Measurements from ENCODE around the gene SNF8.

DNA sequence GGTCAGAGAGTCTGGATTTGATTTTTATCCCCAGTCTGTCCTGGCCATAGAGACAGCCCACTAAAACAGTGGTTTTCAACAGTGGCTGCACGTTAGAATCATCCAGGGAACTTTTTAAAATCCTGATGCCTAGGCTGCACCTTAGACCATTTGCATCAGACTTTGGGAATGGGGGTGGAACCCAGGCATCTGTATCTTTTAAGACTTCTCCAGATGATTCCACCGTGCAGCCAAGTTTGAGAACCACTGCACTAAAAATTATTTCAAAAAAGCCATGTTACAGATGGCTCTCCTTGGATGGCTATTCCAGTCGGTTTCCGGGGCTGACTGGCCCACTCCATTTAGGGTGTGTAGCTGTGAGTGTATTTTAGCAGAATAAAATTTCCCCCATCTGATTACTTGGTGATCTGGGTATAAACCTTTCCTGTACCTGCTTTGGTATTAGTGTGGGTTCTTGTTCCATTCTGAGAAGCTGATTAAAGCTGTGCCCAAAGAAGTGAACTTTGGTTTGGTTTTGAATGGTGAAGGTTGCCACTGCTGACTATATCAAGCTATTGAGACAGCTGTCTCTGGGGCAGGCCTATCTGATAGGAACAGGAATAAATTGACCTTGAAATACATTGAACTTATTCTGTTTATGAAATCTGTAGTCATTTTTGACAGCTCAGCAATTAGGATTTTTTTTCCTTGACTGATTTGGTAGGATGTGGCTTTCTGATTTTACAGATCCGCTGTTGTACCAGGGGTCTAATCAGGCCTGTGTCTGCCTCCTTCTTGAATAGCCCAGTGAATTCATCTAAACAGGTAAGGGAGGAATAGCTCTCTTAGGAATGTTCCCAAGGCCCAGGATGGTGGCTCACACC lies 50.8 kb downstream of the SNF8 start:
- TF ChIP-seq, protein P1, sequence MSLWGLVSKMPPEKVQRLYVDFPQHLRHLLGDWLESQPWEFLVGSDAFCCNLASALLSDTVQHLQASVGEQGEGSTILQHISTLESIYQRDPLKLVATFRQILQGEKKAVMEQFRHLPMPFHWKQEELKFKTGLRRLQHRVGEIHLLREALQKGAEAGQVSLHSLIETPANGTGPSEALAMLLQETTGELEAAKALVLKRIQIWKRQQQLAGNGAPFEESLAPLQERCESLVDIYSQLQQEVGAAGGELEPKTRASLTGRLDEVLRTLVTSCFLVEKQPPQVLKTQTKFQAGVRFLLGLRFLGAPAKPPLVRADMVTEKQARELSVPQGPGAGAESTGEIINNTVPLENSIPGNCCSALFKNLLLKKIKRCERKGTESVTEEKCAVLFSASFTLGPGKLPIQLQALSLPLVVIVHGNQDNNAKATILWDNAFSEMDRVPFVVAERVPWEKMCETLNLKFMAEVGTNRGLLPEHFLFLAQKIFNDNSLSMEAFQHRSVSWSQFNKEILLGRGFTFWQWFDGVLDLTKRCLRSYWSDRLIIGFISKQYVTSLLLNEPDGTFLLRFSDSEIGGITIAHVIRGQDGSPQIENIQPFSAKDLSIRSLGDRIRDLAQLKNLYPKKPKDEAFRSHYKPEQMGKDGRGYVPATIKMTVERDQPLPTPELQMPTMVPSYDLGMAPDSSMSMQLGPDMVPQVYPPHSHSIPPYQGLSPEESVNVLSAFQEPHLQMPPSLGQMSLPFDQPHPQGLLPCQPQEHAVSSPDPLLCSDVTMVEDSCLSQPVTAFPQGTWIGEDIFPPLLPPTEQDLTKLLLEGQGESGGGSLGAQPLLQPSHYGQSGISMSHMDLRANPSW (CRISPR knock-in tag; IDR thresholded peaks at IDR 0.05), result no peak
- TF ChIP-seq, protein P2, sequence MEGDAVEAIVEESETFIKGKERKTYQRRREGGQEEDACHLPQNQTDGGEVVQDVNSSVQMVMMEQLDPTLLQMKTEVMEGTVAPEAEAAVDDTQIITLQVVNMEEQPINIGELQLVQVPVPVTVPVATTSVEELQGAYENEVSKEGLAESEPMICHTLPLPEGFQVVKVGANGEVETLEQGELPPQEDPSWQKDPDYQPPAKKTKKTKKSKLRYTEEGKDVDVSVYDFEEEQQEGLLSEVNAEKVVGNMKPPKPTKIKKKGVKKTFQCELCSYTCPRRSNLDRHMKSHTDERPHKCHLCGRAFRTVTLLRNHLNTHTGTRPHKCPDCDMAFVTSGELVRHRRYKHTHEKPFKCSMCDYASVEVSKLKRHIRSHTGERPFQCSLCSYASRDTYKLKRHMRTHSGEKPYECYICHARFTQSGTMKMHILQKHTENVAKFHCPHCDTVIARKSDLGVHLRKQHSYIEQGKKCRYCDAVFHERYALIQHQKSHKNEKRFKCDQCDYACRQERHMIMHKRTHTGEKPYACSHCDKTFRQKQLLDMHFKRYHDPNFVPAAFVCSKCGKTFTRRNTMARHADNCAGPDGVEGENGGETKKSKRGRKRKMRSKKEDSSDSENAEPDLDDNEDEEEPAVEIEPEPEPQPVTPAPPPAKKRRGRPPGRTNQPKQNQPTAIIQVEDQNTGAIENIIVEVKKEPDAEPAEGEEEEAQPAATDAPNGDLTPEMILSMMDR (IDR thresholded peaks at IDR 0.05 in 2 of 3, conservative IDR thresholded peaks at IDR 0.05 in 1 of 3; ENCODE audit: insufficient read depth in 2 of 3, low read depth in 1 of 3, low read length in 3 of 3), result no peak
- TF ChIP-seq SIX5 (IDR thresholded peaks at IDR 0.05; ENCODE audit: borderline replicate concordance in 1 of 2, insufficient read depth in 1 of 2, low read depth in 1 of 2, low read length in 2 of 2) (no peak), MAFK (IDR thresholded peaks at IDR 0.05; ENCODE audit: low read length) (no peak), GABPA (tag; conservative IDR thresholded peaks at IDR 0.05; ENCODE audit: low read depth) (no peak)
